Esophagus (tissue), 2 donors: ENCODE results near the gene RPL15. TPM values are rescaled to one million over a fixed set of nuclear protein-coding genes. Genes with fewer than 3 reads are reported as not detected.

Source experiments
- H3K27ac ChIP-seq, 2 donors: one replicate each; pipeline ENCODE4 v1.5.1; 2013; ENCODE audit warnings: low read depth in 2 of 2, mild to moderate bottlenecking in 2 of 2, inconsistent platforms in 1 of 2, low read length in 1 of 2, moderate library complexity in 1 of 2
- H3K27me3 ChIP-seq, 2 donors: one replicate each; pipeline ENCODE4 v1.6.1; 2013; ENCODE audit warnings: low read length in 2 of 2, control low read depth in 1 of 2, mild to moderate bottlenecking in 1 of 2; ENCODE audit not compliant: insufficient read depth in 2 of 2, control insufficient read depth in 1 of 2
- H3K36me3 ChIP-seq, 2 donors: one replicate each; pipeline ENCODE4 v1.6.1; 2013; ENCODE audit warnings: low read length in 1 of 2; ENCODE audit not compliant: control insufficient read depth in 2 of 2, insufficient read depth in 2 of 2
- H3K4me1 ChIP-seq, 2 donors: one replicate each; pipeline ENCODE4 v1.6.1; 2013; ENCODE audit warnings: low read length in 1 of 2; ENCODE audit not compliant: control insufficient read depth in 2 of 2, insufficient read depth in 2 of 2
- H3K4me3 ChIP-seq, 2 donors: one replicate each; pipeline ENCODE4 v1.5.1; 2013; ENCODE audit warnings: low read length in 2 of 2, mild to moderate bottlenecking in 2 of 2, low read depth in 1 of 2, moderate library complexity in 1 of 2
- H3K9me3 ChIP-seq, 2 donors: one replicate each; pipeline ENCODE4 v1.6.1; 2013; ENCODE audit warnings: mild to moderate bottlenecking in 2 of 2, low read depth in 1 of 2, low read length in 1 of 2, moderate library complexity in 1 of 2; ENCODE audit not compliant: control insufficient read depth in 2 of 2, insufficient read depth in 1 of 2
- WGBS, 2 donors: extraction: QIAGEN DNeasy Blood & Tissue Kit; methylation state at CpG; one replicate each; pipeline ENCODE4 v1.1.7; 2013; 5-methylcytosine and 5-hydroxymethylcytosine counted together
- polyA plus RNA-seq, 2 donors: library from polyadenylated mRNA; stranded (reverse); fragments of 200-250 nt; gene quantifications; one replicate each; pipeline ENCODE4 v1.2.3, GENCODE V29; 2013
- donor health status: healthy with polysubstance abuse.
- donor health status: Bipolar disorder and iron deficiency.

The RPL15 gene
- polyA plus RNA-seq, 2 donors: 2,505 to 3,173 TPM

GRCh38 chr3:23964537-23965235 is 47.8 kb downstream of the RPL15 start:
- no peaks in the 10 kb centered on the region for H3K9me3 ChIP-seq
- H3K36me3 ChIP-seq: peaks cover 0 to 6% of the 10 kb centered on the region in 2 donors
- peaks cover 0 to 3% of the 10 kb centered on the region in 2 donors for H3K4me1 ChIP-seq
- H3K27ac ChIP-seq: no peak overlapping the region
- WGBS, 2 donors: 83 to 84% methylated on average over 3 of the region's 3 CpGs
- no peak overlapping the region for H3K4me3 ChIP-seq
- H3K27me3 ChIP-seq: no peaks in the 10 kb centered on the region

DNA sequence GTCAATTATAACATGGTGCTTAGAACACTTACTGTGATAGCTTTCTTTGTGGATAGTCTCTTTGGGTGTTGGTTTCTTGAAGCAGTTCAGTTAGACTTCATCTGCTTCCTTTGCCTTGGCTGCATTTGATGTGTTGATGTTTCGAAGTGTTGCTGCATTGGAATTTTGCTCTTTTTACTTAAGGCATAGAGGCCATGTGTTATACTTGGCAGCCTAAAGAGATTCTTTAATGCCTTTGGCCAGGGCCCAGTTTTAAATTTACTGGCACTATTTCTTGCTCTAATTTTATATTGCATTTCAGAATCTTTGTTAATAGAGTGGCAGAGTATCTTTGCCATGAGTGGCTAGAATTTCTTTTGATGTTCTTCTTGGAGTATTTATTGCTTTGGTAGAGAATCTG is 49.4 kb downstream of the RPL15 start:
- H3K36me3 ChIP-seq: peaks cover 0 to 6% of the 10 kb centered on the region in 2 donors
- H3K4me1 ChIP-seq: peaks cover 0 to 3% of the 10 kb centered on the region in 2 donors
- H3K27me3 ChIP-seq: no peaks in the 10 kb centered on the region
- no peak overlapping the region for H3K27ac ChIP-seq
- no peaks in the 10 kb centered on the region for H3K9me3 ChIP-seq
- WGBS, 2 donors: 45 to 79% methylated on average over 1 of the region's 1 CpG
- no peak overlapping the region for H3K4me3 ChIP-seq

DNA sequence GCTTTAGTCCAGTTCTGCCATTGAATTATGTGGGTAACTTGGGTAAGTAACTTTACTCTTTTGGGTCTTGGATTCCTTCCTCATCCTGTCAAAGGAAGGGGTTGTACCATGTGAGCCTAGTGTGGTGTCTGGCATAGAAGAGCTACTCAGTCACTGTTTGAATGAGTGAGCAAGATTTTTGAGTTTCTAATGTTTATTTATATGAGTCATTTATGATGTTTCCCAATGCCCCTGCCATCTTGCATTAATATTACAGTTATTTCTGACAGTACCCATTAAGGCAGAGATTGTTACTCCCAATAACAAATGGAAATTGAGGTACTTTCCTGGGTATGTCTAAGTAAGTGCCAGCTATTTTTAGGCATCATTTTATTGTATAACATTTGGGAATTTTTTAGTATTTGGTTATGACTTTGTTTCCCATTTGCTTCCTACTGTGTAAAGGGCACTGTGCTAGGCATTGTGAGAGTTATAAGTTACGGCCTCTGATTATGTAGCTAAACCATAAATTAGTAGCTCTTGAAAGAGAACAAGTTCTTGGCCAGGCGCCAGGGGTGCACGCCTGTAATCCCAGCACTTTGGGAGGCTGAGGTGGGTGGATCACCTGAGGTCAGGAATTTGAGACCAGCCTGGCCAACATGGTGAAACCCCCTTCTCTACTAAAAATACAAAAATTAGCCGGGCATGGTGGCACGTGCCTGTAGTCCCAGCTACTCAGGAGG is 51.7 kb downstream of the RPL15 start:
- WGBS, 2 donors: 78 to 84% methylated on average over 5 of the region's 5 CpGs
- peaks cover 0 to 2% of the 10 kb centered on the region in 2 donors for H3K36me3 ChIP-seq
- peaks cover 0 to 3% of the 10 kb centered on the region in 2 donors for H3K4me1 ChIP-seq
- H3K27ac ChIP-seq: no peak overlapping the region
- no peaks in the 10 kb centered on the region for H3K27me3 ChIP-seq
- no peaks in the 10 kb centered on the region for H3K9me3 ChIP-seq
- no peak overlapping the region for H3K4me3 ChIP-seq

DNA sequence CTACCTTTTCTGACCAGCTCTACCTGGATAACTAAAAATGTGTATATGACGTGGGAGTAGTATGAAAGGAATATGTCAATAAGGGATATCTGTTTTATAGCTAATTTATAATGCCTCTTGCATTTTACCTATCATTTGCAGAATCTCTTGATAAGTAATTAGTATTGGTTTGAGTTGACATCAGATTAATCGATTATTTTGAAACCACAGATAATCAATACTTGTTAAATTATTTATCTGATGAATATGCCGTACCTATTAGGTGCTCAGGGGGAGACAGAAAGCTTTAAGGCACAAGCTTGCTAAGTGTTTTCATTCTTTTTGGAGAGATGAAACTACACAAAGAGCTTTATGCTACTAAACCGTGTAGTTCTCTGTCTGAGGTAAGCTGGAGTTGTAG is 52.5 kb downstream of the RPL15 start:
- Histone ChIP-seq H3K4me3 (no peak overlapping the region), H3K27ac (no peak overlapping the region), H3K36me3 (peaks cover 0 to 2% of the 10 kb centered on the region in 2 donors), H3K4me1 (peaks cover 0 to 3% of the 10 kb centered on the region in 2 donors), H3K27me3 (no peaks in the 10 kb centered on the region), H3K9me3 (no peaks in the 10 kb centered on the region)
- 91 to 93% methylated on average over 4 of the region's 4 CpGs for WGBS, 2 donors

Other genes starting within 250 kb of the RPL15 start
- gene UBE2E1, start 111.2 kb upstream of the RPL15 start, polyA plus RNA-seq: 100 to 1,000 TPM in 1 of 2 donors, 10 to 100 TPM in 1; 86.1 to 102 TPM
- 1 to 10 TPM; 4.9 to 5.4 TPM for gene NKIRAS1, start 142 bp upstream of the RPL15 start, polyA plus RNA-seq
- gene NR1D2, start 28.2 kb downstream of the RPL15 start, polyA plus RNA-seq: 1 to 10 TPM; 8.6 to 9.3 TPM